Dendritic cell treated with granulocyte-macrophage colony-stimulating factor and Interleukin-4, amounts not matched to agents 40 ng/mL and 50 ng/mL, for 4 days (primary cell): ENCODE measurements around the gene CTRB2.
"Not testable (repeated sequence)": the region's sequence is repeated elsewhere in the genome, so short reads cannot be mapped to it uniquely, and the experiment has no call there.

Experiments
- H3K27ac Mint-ChIP-seq: one replicate; pipeline ENCODE4 v1.8.0; 2022; ENCODE audit warnings: mild to moderate bottlenecking, mixed read lengths
- H3K27me3 Mint-ChIP-seq: one replicate; pipeline ENCODE4 v1.8.0; 2022; ENCODE audit warnings: mild to moderate bottlenecking, mixed read lengths
- H3K36me3 Mint-ChIP-seq: one replicate; pipeline ENCODE4 v1.8.0; 2022; ENCODE audit warnings: low read depth, mixed read lengths
- H3K4me1 Mint-ChIP-seq: one replicate; pipeline ENCODE4 v1.8.0; 2022; ENCODE audit warnings: low read depth, mixed read lengths
- H3K4me3 Mint-ChIP-seq: one replicate; pipeline ENCODE4 v1.8.0; 2022; ENCODE audit warnings: mild to moderate bottlenecking, moderate library complexity, mixed read lengths
- H3K9me3 Mint-ChIP-seq: one replicate; pipeline ENCODE4 v1.8.0; 2022; ENCODE audit warnings: mixed read lengths
- intact Hi-C: fragments of 100-400 bp; cut with micrococcal nuclease; formaldehyde crosslinking; loops from one replicate; pipeline ENCODE4 v1.15.0; 2022

The CTRB2 gene

DNA sequence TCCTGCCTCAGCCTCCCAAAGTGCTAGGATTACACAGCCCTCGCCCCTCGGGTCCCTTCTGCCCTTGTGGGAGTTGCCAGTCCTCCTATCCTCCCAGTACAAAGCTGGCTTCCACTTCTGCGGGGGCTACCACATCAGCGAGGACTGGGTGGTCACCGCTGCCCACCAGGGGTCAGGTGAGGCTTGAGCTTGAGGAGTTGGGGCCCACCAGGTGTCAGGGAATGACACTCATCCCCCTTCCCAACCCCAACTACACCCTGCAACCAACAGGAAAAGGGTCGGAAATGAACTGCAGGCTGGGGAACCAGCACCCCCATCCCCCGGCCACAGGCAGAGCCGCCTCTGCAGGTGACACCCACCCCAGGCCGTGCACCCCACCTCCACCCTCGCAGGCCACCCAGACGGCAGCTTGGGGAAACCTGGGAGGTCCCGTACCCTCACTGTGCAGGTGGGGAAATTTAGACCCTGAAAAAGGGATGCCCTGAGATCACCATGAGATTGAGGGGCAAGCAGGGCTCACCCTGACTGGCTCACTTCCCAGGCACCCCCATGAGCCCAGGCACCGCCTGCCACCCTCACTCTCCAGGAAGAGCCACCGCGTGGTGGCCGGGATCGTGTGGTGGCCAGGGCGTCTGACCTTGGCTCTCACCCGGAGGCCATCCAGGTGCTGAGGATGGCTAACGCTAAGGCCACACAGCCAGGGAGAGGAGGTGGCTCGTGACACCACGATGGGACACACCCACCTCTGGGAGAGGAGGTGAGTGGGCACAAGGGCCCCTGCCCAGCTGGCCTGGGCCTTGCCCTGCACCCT is 19.8 kb upstream of the CTRB2 start:
- Mint-ChIP-seq H3K36me3 (no peaks in the 10 kb centered on the region), H3K9me3 (no peaks in the 10 kb centered on the region), H3K27me3 (peaks cover 87% of the 10 kb centered on the region), H3K4me3 (no peak overlapping the region), H3K27ac (no peak overlapping the region), H3K4me1 (peaks cover 8% of the 10 kb centered on the region)
- intact Hi-C loops, result loop anchor here (2.0 kb wide), 1 partner anchor 20 kb away; the partner anchor contains the start of gene CTRB2

DNA sequence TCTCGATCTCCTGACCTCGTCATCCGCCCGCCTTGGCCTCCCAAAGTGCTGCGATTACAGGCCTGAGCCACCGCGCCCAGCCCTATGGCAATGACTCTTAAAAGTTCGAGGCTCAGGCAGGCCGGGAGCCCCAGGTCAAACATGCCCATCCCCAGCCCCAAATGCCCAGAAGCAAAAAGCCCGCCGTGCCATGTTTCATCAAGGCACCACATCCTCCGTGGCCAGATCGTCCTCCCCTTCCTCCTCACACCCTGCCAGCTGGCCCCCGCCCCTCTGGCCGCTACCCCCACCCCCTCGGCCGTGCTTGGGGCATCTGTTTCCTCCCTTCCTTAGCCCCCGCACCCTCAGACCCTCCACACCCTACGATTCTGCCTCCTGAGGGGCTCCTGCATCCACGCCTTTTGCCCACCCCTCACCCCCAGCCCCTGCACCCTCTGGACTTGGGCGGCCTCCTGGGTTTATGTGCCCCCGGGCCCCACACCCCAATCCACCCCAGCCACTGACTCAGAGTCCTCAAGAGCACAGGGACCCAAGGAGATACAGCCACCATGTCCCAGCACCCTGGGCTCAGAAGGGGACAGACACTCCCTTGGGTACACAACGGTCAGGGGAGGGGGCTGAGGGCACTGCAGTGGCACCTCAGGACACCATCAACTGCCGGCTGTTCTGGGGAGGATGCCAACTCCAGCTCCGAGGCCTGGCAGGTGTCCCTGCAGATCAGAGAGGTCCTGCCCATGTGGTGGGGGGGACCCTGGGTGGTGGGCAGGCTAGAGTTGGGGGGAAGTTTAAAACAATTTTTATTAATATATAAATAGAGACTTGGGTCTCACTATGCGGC is 18.9 kb upstream of the CTRB2 start:
- Mint-ChIP-seq H3K4me3 (no peak overlapping the region), H3K36me3 (no peaks in the 10 kb centered on the region), H3K27me3 (peaks cover 86% of the 10 kb centered on the region), H3K4me1 (peaks cover 8% of the 10 kb centered on the region), H3K27ac (no peak overlapping the region), H3K9me3 (no peaks in the 10 kb centered on the region)
- intact Hi-C loops, result loop anchor here (2.0 kb wide), 1 partner anchor 19 kb away; the partner anchor contains the start of gene CTRB2

DNA sequence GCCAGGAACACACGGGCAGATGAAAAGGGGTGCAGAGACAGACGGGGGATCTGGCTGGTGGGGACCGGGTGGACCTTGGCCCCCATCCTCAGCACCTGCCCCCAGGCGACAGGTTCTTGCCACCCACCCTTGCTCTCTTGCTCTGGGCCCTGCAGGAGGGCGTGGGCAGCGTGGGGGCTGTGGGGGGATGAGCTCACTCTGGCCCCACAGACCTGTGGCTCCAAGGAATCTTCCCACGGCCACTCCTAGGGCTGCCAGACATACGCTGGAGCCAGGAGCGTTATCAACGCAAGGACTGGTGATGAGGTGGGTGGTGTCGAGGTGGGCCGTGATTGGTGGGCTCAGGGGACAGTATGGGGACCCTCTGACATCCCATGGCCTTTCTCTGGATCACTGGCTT is 18.1 kb upstream of the CTRB2 start:
- no peaks in the 10 kb centered on the region for H3K9me3 Mint-ChIP-seq
- no peak overlapping the region for H3K4me3 Mint-ChIP-seq
- peaks cover 8% of the 10 kb centered on the region for H3K4me1 Mint-ChIP-seq
- intact Hi-C loops, result no loop called here
- H3K36me3 Mint-ChIP-seq, result no peaks in the 10 kb centered on the region
- no peak overlapping the region for H3K27ac Mint-ChIP-seq
- peaks cover 85% of the 10 kb centered on the region for H3K27me3 Mint-ChIP-seq

DNA sequence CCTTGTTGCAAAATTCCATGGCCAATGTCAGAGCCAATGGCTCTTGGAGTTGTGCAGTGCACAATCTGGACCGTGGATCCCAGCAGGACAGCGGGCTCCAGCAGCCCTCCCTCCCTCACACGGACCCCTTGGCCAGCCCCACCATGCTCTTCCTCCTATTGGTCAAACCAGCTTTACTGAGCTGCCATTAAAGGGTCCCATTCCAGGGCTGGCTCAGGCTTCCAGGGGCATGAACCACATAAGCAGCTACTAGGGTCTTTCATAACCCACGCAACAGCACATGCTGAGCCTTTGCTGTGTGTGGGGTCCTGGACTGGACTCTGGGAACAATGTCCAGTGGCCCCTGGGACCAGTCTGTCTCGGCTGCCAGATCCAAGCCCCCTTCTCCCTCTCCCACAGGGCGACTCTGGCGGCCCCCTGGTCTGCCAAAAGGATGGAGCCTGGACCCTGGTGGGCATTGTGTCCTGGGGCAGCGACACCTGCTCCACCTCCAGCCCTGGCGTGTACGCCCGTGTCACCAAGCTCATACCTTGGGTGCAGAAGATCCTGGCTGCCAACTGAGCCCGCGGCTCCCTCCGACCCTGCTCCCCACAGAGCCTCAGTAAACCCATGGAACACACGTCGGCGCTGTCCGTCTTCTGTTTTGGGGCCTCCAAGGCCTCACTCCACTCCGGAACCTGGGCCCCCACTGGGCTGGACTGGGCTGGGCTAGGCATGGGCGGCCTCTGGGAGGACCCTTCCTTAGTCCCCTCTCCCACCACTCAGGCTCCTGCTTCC is 17.5 kb upstream of the CTRB2 start:
- Mint-ChIP-seq H3K36me3 (no peaks in the 10 kb centered on the region), H3K27me3 (peaks cover 84% of the 10 kb centered on the region), H3K4me3 (no peak overlapping the region), H3K9me3 (no peaks in the 10 kb centered on the region), H3K4me1 (peaks cover 8% of the 10 kb centered on the region), H3K27ac (no peak overlapping the region)
- intact Hi-C loops, result no loop called here

DNA sequence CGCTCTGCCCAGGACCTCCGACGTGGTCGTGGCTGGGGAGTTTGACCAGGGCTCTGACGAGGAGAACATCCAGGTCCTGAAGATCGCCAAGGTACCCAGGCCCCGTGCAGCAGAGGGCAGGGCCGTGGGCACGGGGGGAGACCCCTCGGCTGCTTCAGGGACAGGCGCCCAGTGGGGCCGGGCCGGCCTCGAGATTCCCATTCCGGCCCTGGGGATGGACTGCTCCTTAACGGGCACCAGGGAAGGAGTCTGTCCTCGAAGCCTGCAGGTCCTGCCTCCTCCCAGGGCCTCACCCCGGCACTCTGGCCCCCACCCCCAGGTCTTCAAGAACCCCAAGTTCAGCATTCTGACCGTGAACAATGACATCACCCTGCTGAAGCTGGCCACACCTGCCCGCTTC is 16.2 kb upstream of the CTRB2 start:
- H3K9me3 Mint-ChIP-seq, H3K27ac Mint-ChIP-seq, intact Hi-C loops, H3K4me1 Mint-ChIP-seq, H3K4me3 Mint-ChIP-seq, H3K36me3 Mint-ChIP-seq: not testable (repeated sequence)
- peaks cover 82% of the 10 kb centered on the region for H3K27me3 Mint-ChIP-seq

DNA sequence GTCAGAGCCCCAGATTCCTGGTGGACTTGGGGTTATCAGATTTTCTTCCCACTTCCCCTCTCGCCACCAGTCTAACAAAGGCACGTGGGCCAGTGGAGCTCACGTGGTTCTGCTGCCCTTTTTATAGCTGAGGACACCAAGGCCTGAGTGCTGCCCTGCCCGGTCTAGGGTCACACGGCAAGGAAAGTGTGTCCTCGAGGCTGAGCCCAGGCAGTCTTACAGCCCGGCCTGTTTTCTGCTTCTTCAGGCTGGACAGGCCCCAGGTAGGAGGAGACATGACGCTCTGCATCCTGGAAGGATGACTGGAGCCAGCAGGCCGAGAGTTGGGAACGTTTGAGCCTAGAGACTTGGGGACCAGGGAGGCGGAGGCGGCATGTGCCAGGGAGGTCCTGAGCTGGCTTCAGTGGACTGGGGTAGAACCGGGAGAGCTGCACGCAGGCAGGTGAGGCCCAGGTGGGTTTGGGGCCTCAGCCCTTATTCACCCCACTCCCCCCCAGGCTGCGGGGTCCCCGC is 15.4 kb upstream of the CTRB2 start:
- H3K27ac Mint-ChIP-seq, result no peak overlapping the region
- no peaks in the 10 kb centered on the region for H3K9me3 Mint-ChIP-seq
- H3K27me3 Mint-ChIP-seq, result peaks cover 82% of the 10 kb centered on the region
- no peak overlapping the region for H3K4me3 Mint-ChIP-seq
- H3K4me1 Mint-ChIP-seq, result peaks cover 8% of the 10 kb centered on the region
- intact Hi-C loops, result no loop called here
- no peaks in the 10 kb centered on the region for H3K36me3 Mint-ChIP-seq

DNA sequence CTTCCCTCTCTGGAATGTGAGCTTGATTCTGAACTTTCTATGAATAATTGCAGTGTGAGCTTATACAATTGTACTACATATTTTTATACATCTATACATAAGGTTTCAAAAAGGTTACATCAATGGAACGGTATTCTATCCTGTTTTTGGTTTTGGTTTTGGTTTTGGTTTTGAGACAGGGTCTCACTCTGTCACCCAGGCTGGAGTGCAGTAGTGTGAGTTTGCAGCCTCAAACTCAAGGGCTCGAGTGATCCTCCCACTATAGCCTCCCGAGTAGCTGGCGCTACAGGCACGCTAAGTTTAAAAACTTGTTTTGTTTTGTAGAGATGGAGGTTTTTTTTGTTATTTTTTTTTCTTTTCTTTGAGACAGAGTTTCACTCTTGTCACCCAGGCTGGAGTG is 12.9 kb upstream of the CTRB2 start:
- peaks cover 80% of the 10 kb centered on the region for H3K27me3 Mint-ChIP-seq
- intact Hi-C loops, result loop anchor here (2.0 kb wide), 1 partner anchor 15 kb away; no protein-coding TSS in a partner anchor
- no peak overlapping the region for H3K27ac Mint-ChIP-seq
- no peaks in the 10 kb centered on the region for H3K9me3 Mint-ChIP-seq
- H3K4me1 Mint-ChIP-seq, result peaks cover 8% of the 10 kb centered on the region
- H3K4me3 Mint-ChIP-seq, result no peak overlapping the region
- H3K36me3 Mint-ChIP-seq, result no peaks in the 10 kb centered on the region

DNA sequence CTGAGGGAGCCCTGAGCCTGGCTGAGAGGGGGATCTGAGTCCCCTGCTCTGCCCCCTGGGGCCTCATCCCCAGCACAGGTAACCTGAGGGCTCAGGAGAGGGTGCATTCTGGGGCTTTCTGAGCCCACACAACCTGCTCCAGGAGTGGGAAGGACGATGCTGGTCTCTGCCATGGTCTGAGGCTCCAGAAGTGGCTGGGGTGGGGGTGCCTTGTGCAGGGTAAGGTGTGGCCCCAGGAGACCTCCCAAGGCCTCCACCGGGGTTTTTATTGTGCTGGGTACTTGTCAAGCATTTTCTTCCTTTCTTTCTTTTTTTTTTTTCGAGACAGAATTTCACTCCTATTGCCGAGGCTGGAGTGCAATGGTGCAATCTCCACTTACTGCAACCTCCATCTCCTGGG is 12.1 kb upstream of the CTRB2 start:
- peaks cover 8% of the 10 kb centered on the region for H3K4me1 Mint-ChIP-seq
- peaks cover 78% of the 10 kb centered on the region for H3K27me3 Mint-ChIP-seq
- H3K4me3 Mint-ChIP-seq, result no peak overlapping the region
- H3K36me3 Mint-ChIP-seq, result no peaks in the 10 kb centered on the region
- H3K9me3 Mint-ChIP-seq, result no peaks in the 10 kb centered on the region
- intact Hi-C loops, result no loop called here
- H3K27ac Mint-ChIP-seq, result no peak overlapping the region

DNA sequence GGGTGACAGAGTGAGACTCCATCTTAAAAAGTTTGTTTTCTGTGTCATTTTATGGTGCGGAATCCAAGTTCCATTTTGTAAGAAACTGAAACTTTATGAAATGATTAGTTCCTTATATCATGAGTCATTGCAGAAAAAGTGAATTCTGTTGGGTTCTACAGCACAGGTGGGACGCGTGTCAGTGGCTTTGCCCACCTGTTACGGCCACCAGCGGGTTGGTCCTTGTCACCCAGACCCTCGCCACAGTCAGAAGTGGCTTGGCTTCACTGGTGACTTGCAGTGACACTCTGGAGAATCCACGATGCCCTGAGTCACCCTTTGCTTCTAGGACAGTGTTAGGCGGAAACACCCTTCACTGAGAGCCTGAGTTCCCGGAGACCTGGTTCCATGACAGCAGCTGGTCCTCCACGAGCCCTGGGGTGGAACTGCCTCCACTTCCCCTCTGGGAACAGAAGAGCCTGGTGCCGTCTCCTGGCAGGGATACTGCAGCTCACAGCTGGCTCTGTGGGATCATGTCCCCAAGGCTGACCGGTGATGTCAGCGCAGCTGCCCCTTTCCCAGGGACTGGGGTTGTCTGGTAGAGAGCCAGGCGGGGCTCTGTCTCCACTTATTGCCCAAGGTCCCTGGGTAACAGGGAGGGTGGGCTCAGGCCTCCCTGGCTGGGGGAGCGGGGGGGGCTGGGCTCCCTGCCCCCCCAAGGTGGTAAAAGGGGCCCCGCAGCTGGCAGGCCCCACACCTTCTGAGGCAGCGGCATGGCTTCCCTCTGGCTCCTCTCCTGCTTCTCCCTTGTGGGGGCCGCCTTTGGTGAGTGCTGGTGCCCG is 11.5 kb upstream of the CTRB2 start, which contains the start of gene CTRB1:
Gene CTRB1 (plus strand): TSS at position 733 of the 821 bp plus-strand sequence. CDS start 20 bp downstream, at position 753.
- intact Hi-C loops, result no loop called here
- H3K27ac Mint-ChIP-seq, result no peak within 1 kb of the TSS
- no peak within 1 kb of the TSS for H3K4me3 Mint-ChIP-seq
- no peaks in the 10 kb centered on the region for H3K36me3 Mint-ChIP-seq
- H3K4me1 Mint-ChIP-seq, result peaks cover 8% of the 10 kb centered on the region
- no peaks in the 10 kb centered on the region for H3K9me3 Mint-ChIP-seq
- H3K27me3 Mint-ChIP-seq, result peaks cover 82% of the 10 kb centered on the region

DNA sequence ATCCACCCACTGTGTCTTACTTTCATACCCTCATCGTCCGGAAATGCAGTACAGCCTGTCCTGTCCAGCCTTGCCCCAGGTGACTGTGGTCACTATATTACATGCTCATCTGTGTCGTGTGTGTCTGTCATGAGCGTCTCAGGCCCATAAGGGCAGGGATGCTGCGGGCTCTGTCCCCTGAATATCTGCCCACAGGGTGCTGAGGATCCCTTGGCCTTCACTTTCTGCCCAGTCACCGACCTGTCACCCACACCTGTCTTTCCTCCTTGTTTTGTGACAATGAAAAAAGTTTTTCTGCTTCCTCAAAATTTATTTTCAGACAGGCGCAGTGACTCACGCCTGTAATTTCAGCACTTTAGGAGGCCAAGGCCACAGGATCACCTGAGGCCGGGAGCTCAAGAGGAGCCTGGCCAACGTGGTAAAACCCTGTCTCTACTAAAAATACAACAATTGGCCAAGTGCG is 10.5 kb upstream of the CTRB2 start:
- no peaks in the 10 kb centered on the region for H3K9me3 Mint-ChIP-seq
- intact Hi-C loops, result no loop called here
- H3K27ac Mint-ChIP-seq, result no peak overlapping the region
- no peaks in the 10 kb centered on the region for H3K36me3 Mint-ChIP-seq
- no peak overlapping the region for H3K4me3 Mint-ChIP-seq
- H3K4me1 Mint-ChIP-seq, result peaks cover 6% of the 10 kb centered on the region
- peaks cover 89% of the 10 kb centered on the region for H3K27me3 Mint-ChIP-seq

DNA sequence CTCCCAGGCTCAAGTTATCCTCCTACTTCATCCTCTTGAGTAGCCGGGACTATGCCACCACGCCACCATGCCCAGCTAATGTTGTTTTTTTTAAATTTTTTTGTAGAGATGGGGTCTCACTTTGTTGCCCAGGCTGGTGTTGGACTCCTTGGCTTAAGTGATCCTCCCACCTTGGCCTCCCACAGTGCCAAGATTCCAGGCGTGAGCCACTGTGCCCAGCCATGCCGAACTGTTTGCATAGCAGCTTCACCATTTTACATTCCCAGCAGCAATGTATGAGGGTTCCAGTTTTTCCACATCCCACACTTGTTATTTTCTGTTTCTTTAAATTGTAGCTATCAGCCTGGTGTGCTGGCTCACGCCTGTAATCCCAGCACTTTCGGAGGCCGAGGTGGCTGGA is 9.6 kb upstream of the CTRB2 start:
- H3K27ac Mint-ChIP-seq, result no peak overlapping the region
- no peaks in the 10 kb centered on the region for H3K9me3 Mint-ChIP-seq
- no peaks in the 10 kb centered on the region for H3K4me1 Mint-ChIP-seq
- H3K27me3 Mint-ChIP-seq, result peaks cover 90% of the 10 kb centered on the region
- no peaks in the 10 kb centered on the region for H3K36me3 Mint-ChIP-seq
- H3K4me3 Mint-ChIP-seq, result no peak overlapping the region
- intact Hi-C loops, result no loop called here

DNA sequence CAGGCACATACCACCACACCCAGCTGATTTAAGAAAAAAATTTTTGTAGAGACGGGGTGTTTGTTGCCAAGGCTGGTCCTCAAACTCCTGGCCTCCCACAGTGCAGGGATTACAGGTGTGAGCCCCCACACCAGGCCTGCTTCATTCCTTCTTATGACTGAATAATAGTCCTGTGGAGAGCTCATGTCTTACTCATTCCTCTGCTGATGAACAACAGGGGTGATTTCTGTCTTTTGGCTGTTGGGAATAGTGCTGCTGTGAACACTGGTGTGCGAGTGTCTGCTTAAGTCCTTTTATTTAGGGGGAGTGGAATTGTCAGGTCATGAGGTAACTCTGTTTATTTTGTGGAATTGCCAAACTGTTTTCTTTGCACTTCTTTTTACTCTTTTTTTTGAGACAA is 9.2 kb upstream of the CTRB2 start:
- Mint-ChIP-seq H3K4me1 (no peaks in the 10 kb centered on the region), H3K27me3 (peaks cover 89% of the 10 kb centered on the region), H3K27ac (no peak overlapping the region), H3K9me3 (no peaks in the 10 kb centered on the region), H3K36me3 (no peaks in the 10 kb centered on the region), H3K4me3 (no peak overlapping the region)
- intact Hi-C loops, result no loop called here

DNA sequence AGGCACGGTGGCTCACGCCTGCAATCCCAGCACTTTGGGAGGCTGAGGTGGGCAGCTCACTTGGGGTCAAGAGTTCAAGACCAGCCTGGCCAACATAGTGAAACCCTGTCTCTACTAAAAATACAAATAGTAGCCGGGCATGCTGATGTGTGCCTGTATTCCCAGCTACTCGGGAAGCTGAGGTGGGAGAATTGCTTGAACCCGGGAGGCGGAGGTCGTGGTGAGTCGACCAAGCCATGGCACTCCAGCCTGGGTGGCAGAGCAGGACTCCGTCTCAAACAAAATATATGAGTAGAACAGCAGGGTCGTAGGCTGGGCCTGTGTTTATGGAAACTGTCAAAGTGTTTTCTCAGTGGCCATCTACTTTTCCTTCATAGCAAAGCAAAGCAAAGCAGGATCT is 4.3 kb upstream of the CTRB2 start:
- H3K9me3 Mint-ChIP-seq, H3K27ac Mint-ChIP-seq, H3K4me1 Mint-ChIP-seq, H3K4me3 Mint-ChIP-seq, intact Hi-C loops, H3K36me3 Mint-ChIP-seq: not testable (repeated sequence)
- H3K27me3 Mint-ChIP-seq, result peaks cover 92% of the 10 kb centered on the region
